HG03469 (cell line): ENCODE data around the gene EXOC7.
"Not testable (repeated sequence)": the region's sequence is repeated elsewhere in the genome, so short reads cannot be mapped to it uniquely, and the experiment has no call there.

Source experiments
- ATAC-seq: cut with Tn5 transposase; IDR thresholded peaks from one replicate; pipeline ENCODE4 v1.9.1; 2021; ENCODE audit warnings: mild to moderate bottlenecking, moderate library complexity, moderate number of reproducible peaks; ENCODE audit not compliant: unreplicated experiment

EXOC7 gene

GRCh38 chr17:76088868-76089576 lies 14.6 kb downstream of the EXOC7 start:
- no peak for ATAC-seq

DNA sequence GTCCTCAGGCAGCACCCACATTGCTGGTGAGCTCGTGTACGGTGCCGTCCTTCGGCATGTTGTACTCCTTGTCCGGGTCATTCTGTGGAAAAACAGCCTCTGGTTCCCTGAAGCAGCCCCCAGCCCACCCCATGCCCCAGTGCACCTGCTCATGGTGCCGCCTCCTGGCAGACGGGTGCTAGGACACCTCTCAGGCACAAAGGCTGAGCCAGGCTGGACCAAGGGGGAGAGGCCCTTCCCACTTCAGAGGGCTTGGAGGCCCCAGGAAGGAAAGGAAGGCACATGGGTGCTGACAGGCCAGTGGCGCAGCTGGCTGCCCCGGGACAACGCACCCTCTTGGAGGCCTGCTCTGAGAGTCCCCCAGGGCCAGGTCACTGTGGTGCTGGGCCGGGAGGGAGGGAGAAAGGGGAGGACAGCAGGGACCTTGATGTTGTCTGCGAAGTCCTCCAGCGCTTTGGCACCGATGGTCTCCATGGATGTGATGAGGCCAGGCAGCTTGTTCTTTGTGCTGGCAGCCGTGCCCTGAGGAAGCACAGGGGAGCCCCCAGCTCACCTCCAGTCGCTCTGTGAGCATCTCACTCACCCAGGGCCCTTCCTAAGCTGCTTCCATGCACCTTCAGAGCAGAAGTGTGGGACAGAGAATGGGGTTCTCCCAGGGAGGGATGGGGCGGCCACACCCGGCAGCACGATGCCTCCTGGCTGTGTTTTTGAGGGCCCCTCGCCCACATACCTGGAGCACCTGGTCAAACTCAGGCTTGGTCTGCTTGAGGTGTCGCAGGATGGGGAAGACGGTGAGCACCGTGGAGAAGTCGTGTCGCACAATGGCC lies 15.3 kb downstream of the EXOC7 start:
- ATAC-seq: no peak

DNA sequence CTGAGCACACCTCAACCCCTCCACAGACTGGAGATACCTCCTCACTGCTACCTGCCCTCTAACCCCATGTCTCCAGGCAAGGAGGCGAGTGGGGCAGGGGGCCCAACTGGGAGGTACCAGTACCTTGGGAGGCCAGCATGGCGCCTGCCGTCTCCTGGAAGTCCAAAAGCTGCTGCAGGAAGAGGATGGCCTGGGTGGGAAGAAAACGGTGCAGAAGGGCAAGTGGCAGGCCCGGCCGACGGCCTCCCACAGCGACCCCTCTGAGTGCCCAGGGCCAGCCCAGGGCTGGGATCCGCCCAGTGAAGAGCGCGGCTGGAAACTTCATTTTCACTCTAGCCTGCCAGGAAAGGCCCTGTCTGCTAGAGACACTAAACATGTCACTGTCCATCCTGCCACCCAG lies 16.1 kb downstream of the EXOC7 start:
- no peak for ATAC-seq

GRCh38 chr17:76086384-76086783 lies 17.2 kb downstream of the EXOC7 start:
- no peak for ATAC-seq

GRCh38 chr17:76085731-76086366 lies 17.7 kb downstream of the EXOC7 start:
- ATAC-seq: no peak

DNA sequence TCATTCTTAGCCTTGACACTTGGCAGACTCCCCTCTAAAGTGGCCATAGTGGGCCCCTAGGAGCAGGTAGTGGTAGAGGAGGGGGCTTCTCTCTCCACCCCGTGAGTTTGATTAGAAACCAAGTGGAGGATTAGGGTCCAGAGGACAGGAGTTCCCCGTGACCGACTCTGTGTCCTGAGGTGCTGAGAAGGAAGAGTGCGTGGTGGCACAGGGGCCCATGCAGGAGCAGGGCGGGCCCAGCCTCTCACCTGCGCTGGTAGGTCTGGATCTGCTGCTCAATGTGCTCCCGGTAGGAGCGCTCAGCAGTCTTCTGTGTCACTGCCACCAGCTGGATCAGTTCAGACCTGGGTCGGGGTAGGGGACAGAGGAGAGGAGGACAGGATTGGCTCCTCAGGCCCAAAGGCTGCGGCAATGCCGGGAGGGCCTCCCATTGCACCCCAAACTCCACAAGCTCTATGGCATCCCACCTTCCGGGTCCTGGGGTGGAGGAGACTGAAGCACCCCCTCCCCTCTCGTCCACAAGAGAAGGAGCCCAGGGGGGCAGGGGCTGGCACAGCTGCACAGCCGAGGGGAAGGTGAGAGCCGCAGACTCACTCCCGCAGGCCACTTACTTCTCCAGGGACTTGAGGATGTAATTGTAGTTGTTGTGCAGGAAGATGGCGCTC lies 18.4 kb downstream of the EXOC7 start:
- no peak for ATAC-seq

- ATAC-seq: no peak
These were observed 19.9 kb downstream of the EXOC7 start for GRCh38 chr17:76083536-76084182.

GRCh38 chr17:76082326-76083251 lies 21.0 kb downstream of the EXOC7 start:
- no peak for ATAC-seq

DNA sequence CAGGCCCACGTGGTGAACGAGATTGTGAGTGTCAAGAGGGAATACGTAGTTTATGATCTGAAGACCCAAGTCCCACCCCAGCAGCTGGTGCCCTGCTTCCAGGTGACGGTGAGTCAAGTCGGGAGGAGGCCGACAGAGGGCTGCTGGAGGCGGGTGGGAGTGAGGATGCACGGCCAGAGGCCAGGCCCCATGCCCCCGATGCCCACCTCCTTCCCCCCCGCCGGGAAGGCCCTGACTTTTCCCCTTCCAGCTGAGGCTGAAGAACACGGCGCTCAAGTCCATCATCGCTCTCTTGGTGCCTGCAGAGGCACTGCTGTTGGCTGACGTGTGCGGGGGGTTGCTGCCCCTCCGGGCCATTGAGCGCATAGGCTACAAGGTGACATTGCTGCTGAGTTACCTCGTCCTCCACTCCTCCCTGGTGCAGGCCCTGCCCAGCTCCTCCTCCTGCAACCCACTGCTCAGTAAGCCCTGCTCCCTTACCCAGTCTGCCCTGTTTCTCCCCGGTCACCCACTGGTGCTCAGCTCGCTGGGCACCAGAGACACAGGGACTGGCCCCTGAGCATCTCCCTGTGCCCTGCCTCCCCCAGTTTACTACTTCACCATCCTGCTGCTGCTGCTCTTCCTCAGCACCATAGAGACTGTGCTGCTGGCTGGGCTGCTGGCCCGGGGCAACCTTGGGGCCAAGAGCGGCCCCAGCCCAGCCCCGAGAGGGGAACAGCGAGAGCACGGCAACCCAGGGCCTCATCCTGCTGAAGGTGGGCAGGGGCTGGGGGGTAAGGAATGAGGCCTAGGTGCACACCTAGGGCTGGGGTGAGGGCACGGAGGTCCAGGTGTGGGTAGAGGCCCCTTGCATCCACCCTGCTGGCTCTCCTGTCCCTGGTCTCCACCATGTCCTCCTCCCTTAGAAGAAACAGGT lies 22.0 kb downstream of the EXOC7 start:
- no peak for ATAC-seq

- ATAC-seq: no peak
These were observed 22.8 kb downstream of the EXOC7 start for GRCh38 chr17:76080768-76081287.

GRCh38 chr17:76079956-76080767 lies 23.4 kb downstream of the EXOC7 start:
- no peak for ATAC-seq

DNA sequence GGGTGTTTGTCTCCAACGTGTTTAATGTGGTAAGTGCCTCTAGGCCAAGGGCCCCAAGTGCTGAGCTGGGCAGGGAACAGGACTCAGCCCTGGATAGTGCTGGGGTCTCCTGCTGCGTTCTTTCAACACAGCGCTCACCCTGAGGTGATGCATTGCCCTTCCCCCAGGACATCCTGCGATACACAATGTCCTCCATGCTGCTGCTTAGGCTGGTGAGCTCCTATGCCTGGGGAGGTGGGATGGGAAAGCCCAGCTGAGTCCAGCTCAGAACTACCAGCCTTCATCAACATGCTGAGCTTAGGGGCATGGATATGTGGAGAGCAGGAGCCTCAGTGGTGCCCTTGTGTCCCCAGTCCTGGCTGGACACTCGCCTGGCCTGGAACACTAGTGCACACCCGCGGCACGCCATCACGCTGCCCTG lies 24.0 kb downstream of the EXOC7 start:
- ATAC-seq: no peak

- ATAC-seq: no peak
These were observed 24.6 kb downstream of the EXOC7 start, which contains the start of gene ZACN for GRCh38 chr17:76078860-76079534. Gene ZACN (plus strand): TSS chr17:76079182. CDS start chr17:76079265, 83 bp downstream.

DNA sequence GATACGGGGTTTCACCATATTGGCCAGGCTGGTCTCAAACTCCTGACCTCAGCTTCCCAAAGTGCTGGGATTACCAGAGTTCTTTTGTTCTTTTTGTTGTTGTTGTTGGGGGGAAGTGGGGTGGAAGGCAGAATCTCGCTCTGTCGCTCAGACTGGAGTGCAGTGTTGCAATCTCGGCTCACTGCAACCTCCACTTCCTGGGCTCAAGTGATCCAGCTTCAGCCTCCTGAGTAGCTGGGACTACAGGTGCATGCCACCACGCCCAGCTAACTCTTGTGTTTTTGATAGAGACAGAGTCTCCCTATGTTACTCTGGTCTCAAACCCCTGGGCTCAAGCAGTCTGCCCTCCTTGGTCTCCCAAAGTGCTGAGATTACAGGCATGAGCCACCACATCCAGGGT lies 25.2 kb downstream of the EXOC7 start:
- ATAC-seq: not testable (repeated sequence)

DNA sequence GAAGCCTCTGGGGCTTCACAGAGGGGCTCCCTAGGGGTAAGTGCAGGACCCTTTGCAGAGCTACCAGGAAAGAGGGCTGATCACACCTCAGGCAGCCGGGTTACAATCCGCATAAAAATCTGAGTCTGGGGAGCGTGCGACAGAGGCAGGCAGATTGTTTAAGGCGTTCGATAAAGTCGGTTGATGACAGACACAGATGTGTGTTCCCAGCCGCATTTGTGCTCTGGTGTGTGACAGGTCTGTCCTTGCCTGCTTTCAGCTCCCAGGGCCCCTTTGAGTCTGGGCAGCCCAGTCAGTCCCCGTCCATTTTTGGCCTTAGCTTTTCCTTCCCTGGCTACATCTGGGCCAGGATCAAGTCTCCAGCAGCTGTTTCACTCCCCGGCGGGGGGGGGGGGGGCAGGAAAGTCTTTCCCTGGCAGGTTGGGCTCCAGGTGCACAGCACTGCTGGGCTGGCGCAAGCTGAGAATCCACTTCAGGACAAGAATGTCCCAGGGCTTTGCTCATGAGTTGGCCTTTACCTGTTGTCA lies 25.9 kb downstream of the EXOC7 start:
- ATAC-seq: no peak

- no peak for ATAC-seq
These were observed 26.6 kb downstream of the EXOC7 start for GRCh38 chr17:76076765-76077583.
